HL-60 (cell line): ENCODE data around the gene TP53I11.

Experiments used
- DNase-seq, 2 experiments: peaks; one replicate each; pipeline ENCODE4 v3.0.0-alpha.2; 2010 to 2020; ENCODE audit warnings: low read depth in 1 of 2, low spot score in 1 of 2
- H3K27ac ChIP-seq: fragments of 250-450 bp; sonication (Bioruptor Pico); replicated peaks from 2 replicates; pipeline ENCODE4 v1.5.1; 2020; ENCODE audit warnings: mild to moderate bottlenecking, moderate library complexity
- H3K27me3 ChIP-seq: fragments of 250-450 bp; sonication (Bioruptor Pico); 2 replicates; pipeline ENCODE4 v1.5.1; 2021; ENCODE audit warnings: mild to moderate bottlenecking, moderate library complexity; ENCODE audit not compliant: insufficient read depth, poor library complexity, severe bottlenecking
- H3K4me3 ChIP-seq: replicated peaks from 2 replicates; pipeline ENCODE4 v1.5.1; 2011; ENCODE audit warnings: mild to moderate bottlenecking, control low read depth, low read length; ENCODE audit not compliant: insufficient read depth
- CTCF ChIP-seq: IDR thresholded peaks from one replicate; pipeline ENCODE4 v1.5.1; 2011; ENCODE audit warnings: low read length, control low read depth, inconsistent platforms; ENCODE audit not compliant: insufficient read depth
- GABPA ChIP-seq: IDR thresholded peaks from 2 replicates; pipeline ENCODE4 v1.6.1; 2012; ENCODE audit warnings: low read depth
- POLR2AphosphoS5 ChIP-seq: IDR thresholded peaks from 2 replicates; pipeline ENCODE4 v1.6.1; 2012; ENCODE audit warnings: low read depth
- REST ChIP-seq: IDR thresholded peaks from 2 replicates; pipeline ENCODE4 v1.6.1; 2012; ENCODE audit warnings: low read depth; ENCODE audit not compliant: insufficient replicate concordance
- SPI1 ChIP-seq: IDR thresholded peaks from 2 replicates; pipeline ENCODE4 v1.6.1; 2012; ENCODE audit warnings: low read depth, mild to moderate bottlenecking, borderline replicate concordance

Gene TP53I11

GRCh38 chr11:44916331-44916730 is 34.4 kb downstream of the TP53I11 start:
- peaks cover 2% of the 10 kb centered on the region for H3K27me3 ChIP-seq
- DNase-seq, result no peak
- TF ChIP-seq POLR2AphosphoS5 (no peak), CTCF (no peak), GABPA (no peak), SPI1 (no peak), REST (no peak)
- H3K27ac ChIP-seq, result no peak overlapping the region
- no peak overlapping the region for H3K4me3 ChIP-seq

GRCh38 chr11:44915621-44916020 is 35.1 kb downstream of the TP53I11 start:
- TF ChIP-seq SPI1 (peak; percentile 94), POLR2AphosphoS5 (peak; percentile 62), GABPA (no peak)
- peaks cover 2% of the 10 kb centered on the region for H3K27me3 ChIP-seq
- no peak overlapping the region for H3K4me3 ChIP-seq
- no peak overlapping the region for H3K27ac ChIP-seq
- peak in 1 of 2 experiments; percentile 83 for DNase-seq

- TF ChIP-seq SPI1, result no peak
- TF ChIP-seq GABPA, result no peak
- no peak for TF ChIP-seq CTCF
- no peak for TF ChIP-seq REST
- no peak for TF ChIP-seq POLR2AphosphoS5
- no peak for DNase-seq
- peaks cover 2% of the 10 kb centered on the region for H3K27me3 ChIP-seq
- no peak overlapping the region for H3K27ac ChIP-seq
- H3K4me3 ChIP-seq, result no peak overlapping the region
Observed at GRCh38 chr11:44915004-44915403, 35.7 kb downstream of the TP53I11 start.

- no peak overlapping the region for H3K4me3 ChIP-seq
- TF ChIP-seq GABPA, result no peak
- TF ChIP-seq REST, result no peak
- TF ChIP-seq POLR2AphosphoS5, result no peak
- TF ChIP-seq CTCF, result no peak
- no peak for TF ChIP-seq SPI1
- DNase-seq, result no peak
- H3K27ac ChIP-seq, result no peak overlapping the region
- peaks cover 2% of the 10 kb centered on the region for H3K27me3 ChIP-seq
Observed at GRCh38 chr11:44914105-44914504, 36.6 kb downstream of the TP53I11 start.
